Measurements from ENCODE around the gene RIMS3. TPM values are rescaled to one million over a fixed set of nuclear protein-coding genes. Genes with fewer than 3 reads are reported as not detected.
"Not testable (repeated sequence)": the region's sequence is repeated elsewhere in the genome, so short reads cannot be mapped to it uniquely, and the experiment has no call there.

The RIMS3 gene
- total RNA-seq, 4 donors from 2014 or later, result 2.5 to 6.6 (median 5.4) TPM

DNA sequence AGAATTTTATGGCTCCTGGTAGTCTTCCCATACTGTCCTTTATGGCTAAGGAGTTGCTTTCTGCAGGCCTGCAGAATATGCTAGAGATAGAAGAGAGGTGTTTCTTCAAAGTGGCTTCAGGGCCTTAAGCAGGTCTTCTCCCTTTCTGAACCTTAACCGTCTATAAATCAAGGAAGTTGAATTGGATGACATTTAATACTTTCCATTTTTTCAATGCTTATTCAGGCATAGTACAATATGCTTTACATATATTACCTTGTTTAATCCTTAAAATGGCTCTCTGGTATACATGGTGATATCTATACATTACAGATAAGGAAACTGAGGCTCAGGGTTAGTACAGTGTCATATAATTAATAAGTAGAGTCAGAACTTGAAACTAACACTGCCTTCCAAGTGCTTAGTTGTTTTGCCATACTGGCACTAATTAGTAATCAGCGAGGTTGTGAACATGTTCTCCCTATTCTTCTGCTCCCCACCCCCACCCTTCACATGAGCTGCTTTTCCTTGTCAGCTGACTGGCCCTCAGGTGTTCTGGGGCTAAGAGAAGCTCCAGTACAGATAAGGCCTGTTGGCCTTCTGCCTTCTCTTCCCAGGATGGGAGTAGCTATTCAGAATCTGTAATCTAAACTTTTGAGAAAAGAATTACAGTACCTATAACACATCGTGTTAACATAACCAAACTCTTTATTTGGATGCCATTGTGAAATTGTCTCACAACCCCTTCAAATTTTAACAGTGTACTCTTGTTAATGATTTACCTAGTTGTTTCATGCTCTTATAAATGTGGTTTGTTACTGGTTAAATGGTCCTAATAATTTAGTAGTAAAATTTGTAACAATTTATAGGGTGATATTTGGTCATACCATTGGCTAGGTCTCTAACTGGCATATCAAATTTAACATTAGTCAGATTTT is 39.6 kb upstream of the RIMS3 start:
- DNase-seq, result no peak
- no peaks in the 10 kb centered on the region for H3K36me3 ChIP-seq
- H3K4me1 ChIP-seq, result peaks cover 0 to 13% (median 2%) of the 10 kb centered on the region in 4 donors
- no peaks in the 10 kb centered on the region for H3K27me3 ChIP-seq
- no peak for TF ChIP-seq POLR2A (IDR thresholded peaks at IDR 0.05)
- TF ChIP-seq, protein P1, sequence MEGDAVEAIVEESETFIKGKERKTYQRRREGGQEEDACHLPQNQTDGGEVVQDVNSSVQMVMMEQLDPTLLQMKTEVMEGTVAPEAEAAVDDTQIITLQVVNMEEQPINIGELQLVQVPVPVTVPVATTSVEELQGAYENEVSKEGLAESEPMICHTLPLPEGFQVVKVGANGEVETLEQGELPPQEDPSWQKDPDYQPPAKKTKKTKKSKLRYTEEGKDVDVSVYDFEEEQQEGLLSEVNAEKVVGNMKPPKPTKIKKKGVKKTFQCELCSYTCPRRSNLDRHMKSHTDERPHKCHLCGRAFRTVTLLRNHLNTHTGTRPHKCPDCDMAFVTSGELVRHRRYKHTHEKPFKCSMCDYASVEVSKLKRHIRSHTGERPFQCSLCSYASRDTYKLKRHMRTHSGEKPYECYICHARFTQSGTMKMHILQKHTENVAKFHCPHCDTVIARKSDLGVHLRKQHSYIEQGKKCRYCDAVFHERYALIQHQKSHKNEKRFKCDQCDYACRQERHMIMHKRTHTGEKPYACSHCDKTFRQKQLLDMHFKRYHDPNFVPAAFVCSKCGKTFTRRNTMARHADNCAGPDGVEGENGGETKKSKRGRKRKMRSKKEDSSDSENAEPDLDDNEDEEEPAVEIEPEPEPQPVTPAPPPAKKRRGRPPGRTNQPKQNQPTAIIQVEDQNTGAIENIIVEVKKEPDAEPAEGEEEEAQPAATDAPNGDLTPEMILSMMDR (IDR thresholded peaks at IDR 0.05), result no peak
- H3K9me3 ChIP-seq, result no peaks in the 10 kb centered on the region
- no peak overlapping the region for H3K27ac ChIP-seq
- no peak overlapping the region for H3K4me3 ChIP-seq

DNA sequence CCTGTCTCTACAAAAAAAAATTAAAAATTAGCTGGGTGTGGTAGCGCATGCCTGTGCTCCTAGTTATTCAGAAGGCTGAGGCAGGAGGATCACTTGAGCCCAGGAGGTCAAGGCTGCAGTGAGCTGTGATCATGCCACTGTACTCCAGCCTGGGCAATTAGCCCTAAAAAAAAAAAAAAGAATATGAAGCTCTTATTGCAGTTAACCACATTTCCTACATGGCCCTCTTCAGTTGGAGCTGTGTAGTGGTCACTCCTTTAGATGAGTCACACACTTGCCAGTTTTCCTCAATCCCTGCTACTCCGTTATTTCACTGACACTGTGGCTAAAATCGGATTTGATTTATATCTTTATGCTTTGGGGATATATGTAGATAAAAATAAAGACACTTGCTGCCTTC is 37.8 kb upstream of the RIMS3 start:
- H3K27me3 ChIP-seq, result no peaks in the 10 kb centered on the region
- H3K4me1 ChIP-seq, result peaks cover 0 to 4% (median 0%) of the 10 kb centered on the region in 4 donors
- no peak for DNase-seq
- H3K27ac ChIP-seq, result no peak overlapping the region
- H3K36me3 ChIP-seq, result no peaks in the 10 kb centered on the region
- H3K9me3 ChIP-seq, result no peaks in the 10 kb centered on the region
- no peak overlapping the region for H3K4me3 ChIP-seq
- TF ChIP-seq, protein P1 (IDR thresholded peaks at IDR 0.05), result no peak
- TF ChIP-seq POLR2A (IDR thresholded peaks at IDR 0.05), result no peak

DNA sequence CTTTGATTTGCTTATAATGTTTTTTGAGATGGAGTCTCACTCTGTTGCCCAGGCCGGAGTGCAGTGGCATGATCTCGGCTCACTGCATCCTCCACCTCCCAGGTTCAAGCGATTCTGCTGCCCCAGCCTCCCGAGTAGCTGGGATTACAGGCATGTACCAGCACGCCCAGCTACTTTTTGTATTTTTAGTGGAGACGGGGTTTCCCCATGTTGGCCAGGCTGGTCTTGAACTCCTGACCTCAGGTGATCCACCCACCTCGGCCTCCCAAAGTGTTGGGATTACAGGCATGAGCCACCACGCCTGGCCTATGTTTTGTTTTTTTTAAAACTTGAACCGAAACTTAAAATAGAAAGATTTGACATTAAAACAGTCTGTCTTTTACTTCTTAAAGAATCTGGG is 37.3 kb upstream of the RIMS3 start:
- DNase-seq, H3K4me1 ChIP-seq, H3K4me3 ChIP-seq, H3K27ac ChIP-seq, H3K27me3 ChIP-seq, H3K36me3 ChIP-seq, H3K9me3 ChIP-seq: not testable (repeated sequence)

DNA sequence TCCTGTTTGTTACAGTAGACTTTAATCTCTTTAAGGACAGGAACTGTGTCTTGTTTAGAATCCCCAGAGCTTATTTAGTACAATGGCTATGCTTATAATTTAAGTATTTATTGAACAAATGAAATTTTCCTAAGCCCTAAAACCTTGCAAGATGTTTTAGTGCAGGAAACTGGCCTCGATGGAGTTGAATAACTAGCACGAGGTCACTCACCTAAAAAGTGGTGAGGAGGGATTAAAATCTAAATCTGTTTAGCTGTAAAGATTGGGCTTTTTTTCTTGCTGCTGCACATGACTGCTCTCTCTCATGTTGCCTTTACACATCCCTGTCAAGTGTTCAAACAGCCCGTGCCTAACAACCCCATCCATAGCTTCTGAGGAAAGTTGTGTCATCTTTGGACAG is 36.2 kb upstream of the RIMS3 start:
- DNase-seq, result no peak
- TF ChIP-seq, protein P1 (IDR thresholded peaks at IDR 0.05), result no peak
- Histone ChIP-seq H3K27ac (no peak overlapping the region), H3K27me3 (no peaks in the 10 kb centered on the region), H3K9me3 (no peaks in the 10 kb centered on the region), H3K36me3 (no peaks in the 10 kb centered on the region), H3K4me1 (no peaks in the 10 kb centered on the region), H3K4me3 (no peak overlapping the region)

DNA sequence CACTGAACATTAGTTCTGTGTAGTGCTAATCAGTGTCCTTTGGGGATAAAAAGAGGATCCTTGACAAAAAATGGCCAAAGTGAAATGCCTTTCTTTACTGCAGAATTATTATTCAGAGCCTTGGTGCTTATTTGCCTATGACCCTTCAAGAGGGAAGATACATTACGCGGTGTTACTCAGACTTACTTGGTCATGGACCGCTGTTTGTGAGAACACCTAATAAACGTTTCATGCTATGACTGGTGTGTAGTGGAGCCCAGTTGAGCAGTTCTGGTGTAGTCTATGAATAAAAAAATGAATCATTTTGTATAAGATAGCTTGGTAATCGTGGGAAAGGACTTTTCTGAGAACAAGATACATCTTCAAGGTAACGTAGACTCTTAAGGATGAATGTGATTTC is 34.3 kb upstream of the RIMS3 start:
- TF ChIP-seq POLR2A (IDR thresholded peaks at IDR 0.05), result no peak
- TF ChIP-seq, protein P1 (IDR thresholded peaks at IDR 0.05), result no peak
- no peak for DNase-seq
- peaks cover 0 to 5% (median 2%) of the 10 kb centered on the region in 4 donors for H3K4me1 ChIP-seq
- H3K9me3 ChIP-seq, result no peaks in the 10 kb centered on the region
- no peak overlapping the region for H3K27ac ChIP-seq
- no peaks in the 10 kb centered on the region for H3K36me3 ChIP-seq
- no peak overlapping the region for H3K4me3 ChIP-seq
- H3K27me3 ChIP-seq, result no peaks in the 10 kb centered on the region

DNA sequence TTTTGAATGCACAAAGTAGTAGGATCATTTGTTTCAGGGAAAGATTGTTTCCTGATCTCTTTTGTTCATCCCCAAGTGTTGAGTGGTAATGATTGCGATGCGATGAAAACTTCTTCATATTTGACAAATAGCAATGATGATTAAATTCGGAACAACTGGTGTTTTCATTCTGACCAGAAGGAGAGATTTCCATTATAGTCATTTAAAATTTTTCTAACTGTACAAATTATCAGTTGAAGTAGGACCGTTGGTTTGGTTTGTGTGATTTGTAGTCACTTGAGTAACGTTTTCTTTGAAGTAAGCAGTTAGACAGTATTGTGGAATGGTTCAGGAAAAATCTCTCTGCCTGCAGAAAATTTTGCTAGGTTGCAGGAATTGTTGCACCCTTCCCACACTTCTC is 32.0 kb upstream of the RIMS3 start:
- H3K9me3 ChIP-seq, result no peaks in the 10 kb centered on the region
- no peak for DNase-seq
- H3K4me3 ChIP-seq, result no peak overlapping the region
- no peaks in the 10 kb centered on the region for H3K27me3 ChIP-seq
- H3K36me3 ChIP-seq, result no peaks in the 10 kb centered on the region
- TF ChIP-seq, protein P1 (IDR thresholded peaks at IDR 0.05), result no peak
- TF ChIP-seq POLR2A (IDR thresholded peaks at IDR 0.05), result no peak
- H3K4me1 ChIP-seq, result peaks cover 0 to 28% (median 10%) of the 10 kb centered on the region in 4 donors
- no peak overlapping the region for H3K27ac ChIP-seq

Measured in Peyer's patch (tissue), 4 donors.